HS-5 (cell line): ENCODE measurements around the gene SV2A.
"Not testable (repeated sequence)": the region's sequence is repeated elsewhere in the genome, so short reads cannot be mapped to it uniquely, and the experiment has no call there.

Experiments
- DNase-seq: peaks from one replicate; pipeline ENCODE4 v3.0.0-alpha.2; 2012; ENCODE audit warnings: low read depth

SV2A gene

GRCh38 chr1:149928401-149928724 lies 10.7 kb upstream of the SV2A start:
- no peak for DNase-seq

- DNase-seq, result peak; percentile 70
Measured at GRCh38 chr1:149927563-149928400, 10.1 kb upstream of the SV2A start, which contains the start of gene SF3B4. SF3B4 (minus strand) TSS chr1:149927803; CDS start chr1:149927759, 44 bp downstream.

GRCh38 chr1:149927056-149927562 lies 9.5 kb upstream of the SV2A start:
- DNase-seq, result no peak

GRCh38 chr1:149926296-149926695 lies 8.7 kb upstream of the SV2A start:
- DNase-seq, result no peak

- no peak for DNase-seq
Measured at GRCh38 chr1:149925751-149926150, 8.1 kb upstream of the SV2A start.

GRCh38 chr1:149925345-149925744 lies 7.7 kb upstream of the SV2A start:
- no peak for DNase-seq

GRCh38 chr1:149923626-149924025 lies 6.0 kb upstream of the SV2A start:
- no peak for DNase-seq

- DNase-seq, result no peak
Measured at GRCh38 chr1:149916898-149917252, 769 bp downstream of the SV2A start.

GRCh38 chr1:149916193-149916897 lies 1.3 kb downstream of the SV2A start:
- DNase-seq, result no peak

GRCh38 chr1:149915429-149916192 lies 2.0 kb downstream of the SV2A start:
- no peak for DNase-seq

GRCh38 chr1:149914545-149914944 lies 3.1 kb downstream of the SV2A start:
- no peak for DNase-seq

GRCh38 chr1:149906570-149907075 lies 11.0 kb downstream of the SV2A start:
- DNase-seq, result no peak

GRCh38 chr1:149903836-149904491 lies 13.7 kb downstream of the SV2A start:
- no peak for DNase-seq

GRCh38 chr1:149899460-149900284 lies 18.0 kb downstream of the SV2A start, which contains the start of gene BOLA1:
BOLA1 (plus strand) TSS chr1:149899568; CDS start chr1:149900060, 492 bp downstream.
- peak; percentile 86 for DNase-seq

GRCh38 chr1:149896575-149896974 lies 21.1 kb downstream of the SV2A start:
- no peak for DNase-seq

GRCh38 chr1:149888999-149889289 lies 28.7 kb downstream of the SV2A start:
- DNase-seq, result peak; percentile 31

- DNase-seq, result no peak
Measured at GRCh38 chr1:149888247-149888998, 29.2 kb downstream of the SV2A start.

GRCh38 chr1:149887456-149888246 lies 30.0 kb downstream of the SV2A start:
- peak; percentile 95 for DNase-seq

GRCh38 chr1:149887196-149887455 lies 30.5 kb downstream of the SV2A start:
- DNase-seq, result not testable (repeated sequence)
